HEK293 (cell line): Measurements from ENCODE around the gene NUMBL.

Experiments used
- BCL11A ChIP-seq: fragments of 450-650 bp; formaldehyde crosslinking; IDR thresholded peaks from 2 replicates; pipeline ENCODE4 v1.5.1; 2016; ENCODE audit warnings: low read depth, missing biosample characterization, missing genetic modification characterization
- BCL11B ChIP-seq: fragments of 450-650 bp; formaldehyde crosslinking; IDR thresholded peaks from 2 replicates; pipeline ENCODE4 v1.5.1; 2016; ENCODE audit warnings: low read depth, missing biosample characterization, missing genetic modification characterization
- FEZF1 ChIP-seq: fragments of 450-650 bp; formaldehyde crosslinking; IDR thresholded peaks from 2 replicates; pipeline ENCODE4 v1.5.1; 2016; ENCODE audit warnings: missing biosample characterization, missing genetic modification characterization
- KLF1 ChIP-seq: fragments of 450-650 bp; formaldehyde crosslinking; IDR thresholded peaks from 2 replicates; pipeline ENCODE4 v1.5.1; 2016; ENCODE audit warnings: missing biosample characterization, missing genetic modification characterization
- KLF7 ChIP-seq: fragments of 450-650 bp; formaldehyde crosslinking; IDR thresholded peaks from 2 replicates; pipeline ENCODE4 v1.5.1; 2016; ENCODE audit warnings: missing biosample characterization, missing genetic modification characterization, borderline replicate concordance
- MYNN ChIP-seq: fragments of 450-650 bp; formaldehyde crosslinking; IDR thresholded peaks from 2 replicates; pipeline ENCODE4 v1.5.1; 2016; ENCODE audit warnings: missing biosample characterization, missing genetic modification characterization, borderline replicate concordance
- PRDM4 ChIP-seq: fragments of 450-650 bp; formaldehyde crosslinking; IDR thresholded peaks from 2 replicates; pipeline ENCODE4 v1.5.1; 2017; ENCODE audit warnings: missing biosample characterization, missing genetic modification characterization
- TSHZ1 ChIP-seq: fragments of 450-650 bp; formaldehyde crosslinking; IDR thresholded peaks from 2 replicates; pipeline ENCODE4 v1.5.1; 2016; ENCODE audit warnings: missing biosample characterization, missing genetic modification characterization, borderline replicate concordance
- YY2 ChIP-seq: fragments of 450-650 bp; formaldehyde crosslinking; IDR thresholded peaks from 2 replicates; pipeline ENCODE4 v1.5.1; 2016; ENCODE audit warnings: missing biosample characterization, missing genetic modification characterization
- ZFP41 ChIP-seq: fragments of 450-650 bp; formaldehyde crosslinking; IDR thresholded peaks from 2 replicates; pipeline ENCODE4 v1.5.1; 2016; ENCODE audit warnings: missing biosample characterization, missing genetic modification characterization, borderline replicate concordance
- ZNF138 ChIP-seq: fragments of 450-650 bp; formaldehyde crosslinking; IDR thresholded peaks from 2 replicates; pipeline ENCODE4 v1.5.1; 2016; ENCODE audit warnings: missing biosample characterization, missing genetic modification characterization, borderline replicate concordance
- ZNF140 ChIP-seq: fragments of 450-650 bp; formaldehyde crosslinking; IDR thresholded peaks from 2 replicates; pipeline ENCODE4 v1.5.1; 2016; ENCODE audit warnings: missing biosample characterization, missing genetic modification characterization
- ZNF169 ChIP-seq: fragments of 450-650 bp; formaldehyde crosslinking; IDR thresholded peaks from 2 replicates; pipeline ENCODE4 v1.5.1; 2016; ENCODE audit warnings: missing biosample characterization, missing genetic modification characterization
- ZNF221 ChIP-seq: fragments of 450-650 bp; formaldehyde crosslinking; IDR thresholded peaks from 2 replicates; pipeline ENCODE4 v1.5.1; 2017; ENCODE audit warnings: missing biosample characterization, missing genetic modification characterization, borderline replicate concordance
- ZNF266 ChIP-seq: fragments of 450-650 bp; formaldehyde crosslinking; IDR thresholded peaks from 2 replicates; pipeline ENCODE4 v1.5.1; 2016; ENCODE audit warnings: missing biosample characterization, missing genetic modification characterization, low read depth
- ZNF366 ChIP-seq: fragments of 450-650 bp; formaldehyde crosslinking; conservative IDR thresholded peaks from 2 replicates; pipeline ENCODE4 v1.5.1; 2016; ENCODE audit warnings: missing biosample characterization, missing genetic modification characterization
- ZNF398 ChIP-seq: fragments of 450-650 bp; formaldehyde crosslinking; IDR thresholded peaks from 2 replicates; pipeline ENCODE4 v1.5.1; 2017; ENCODE audit warnings: missing biosample characterization, missing genetic modification characterization
- ZNF558 ChIP-seq: fragments of 450-650 bp; formaldehyde crosslinking; IDR thresholded peaks from 2 replicates; pipeline ENCODE4 v1.5.1; 2016; ENCODE audit warnings: missing biosample characterization, missing genetic modification characterization
- ZNF571 ChIP-seq: fragments of 450-650 bp; formaldehyde crosslinking; IDR thresholded peaks from 2 replicates; pipeline ENCODE4 v1.5.0; 2017; ENCODE audit warnings: missing biosample characterization, missing genetic modification characterization
- ZNF596 ChIP-seq: fragments of 450-650 bp; IDR thresholded peaks from 2 replicates; pipeline ENCODE4 v1.5.0; 2018; ENCODE audit warnings: missing biosample characterization, mild to moderate bottlenecking, missing genetic modification characterization, moderate library complexity
- ZNF654 ChIP-seq: fragments of 450-650 bp; formaldehyde crosslinking; IDR thresholded peaks from 2 replicates; pipeline ENCODE4 v1.5.1; 2016; ENCODE audit warnings: low read depth, missing biosample characterization, missing genetic modification characterization
- ZNF658 ChIP-seq: fragments of 450-650 bp; formaldehyde crosslinking; IDR thresholded peaks from 2 replicates; pipeline ENCODE4; 2016; ENCODE audit warnings: missing biosample characterization, missing genetic modification characterization
- ZNF692 ChIP-seq: fragments of 450-650 bp; formaldehyde crosslinking; IDR thresholded peaks from 2 replicates; pipeline ENCODE4 v1.5.1; 2016; ENCODE audit warnings: missing biosample characterization, missing genetic modification characterization
- ZNF704 ChIP-seq: fragments of 450-650 bp; formaldehyde crosslinking; IDR thresholded peaks from 2 replicates; pipeline ENCODE4 v1.5.1; 2016; ENCODE audit warnings: missing biosample characterization, missing genetic modification characterization
- ZNF777 ChIP-seq: fragments of 450-650 bp; formaldehyde crosslinking; IDR thresholded peaks from 2 replicates; pipeline ENCODE4 v1.5.1; 2017; ENCODE audit warnings: missing biosample characterization, missing genetic modification characterization, borderline replicate concordance
- ZNF792 ChIP-seq: fragments of 450-650 bp; formaldehyde crosslinking; IDR thresholded peaks from 2 replicates; pipeline ENCODE4 v1.5.1; 2016; ENCODE audit warnings: missing biosample characterization, missing genetic modification characterization
- ZSCAN30 ChIP-seq: fragments of 450-650 bp; IDR thresholded peaks from 2 replicates; pipeline ENCODE4 v1.5.1; 2018; ENCODE audit warnings: missing biosample characterization, mild to moderate bottlenecking, missing genetic modification characterization, moderate library complexity
- TF ChIP-seq, protein P1 (sequence below): fragments of 450-650 bp; formaldehyde crosslinking; optimal IDR thresholded peaks from 2 replicates; pipeline ENCODE3; 2016; ENCODE audit warnings: missing biosample characterization, mild to moderate bottlenecking, missing genetic modification characterization

Gene NUMBL

DNA sequence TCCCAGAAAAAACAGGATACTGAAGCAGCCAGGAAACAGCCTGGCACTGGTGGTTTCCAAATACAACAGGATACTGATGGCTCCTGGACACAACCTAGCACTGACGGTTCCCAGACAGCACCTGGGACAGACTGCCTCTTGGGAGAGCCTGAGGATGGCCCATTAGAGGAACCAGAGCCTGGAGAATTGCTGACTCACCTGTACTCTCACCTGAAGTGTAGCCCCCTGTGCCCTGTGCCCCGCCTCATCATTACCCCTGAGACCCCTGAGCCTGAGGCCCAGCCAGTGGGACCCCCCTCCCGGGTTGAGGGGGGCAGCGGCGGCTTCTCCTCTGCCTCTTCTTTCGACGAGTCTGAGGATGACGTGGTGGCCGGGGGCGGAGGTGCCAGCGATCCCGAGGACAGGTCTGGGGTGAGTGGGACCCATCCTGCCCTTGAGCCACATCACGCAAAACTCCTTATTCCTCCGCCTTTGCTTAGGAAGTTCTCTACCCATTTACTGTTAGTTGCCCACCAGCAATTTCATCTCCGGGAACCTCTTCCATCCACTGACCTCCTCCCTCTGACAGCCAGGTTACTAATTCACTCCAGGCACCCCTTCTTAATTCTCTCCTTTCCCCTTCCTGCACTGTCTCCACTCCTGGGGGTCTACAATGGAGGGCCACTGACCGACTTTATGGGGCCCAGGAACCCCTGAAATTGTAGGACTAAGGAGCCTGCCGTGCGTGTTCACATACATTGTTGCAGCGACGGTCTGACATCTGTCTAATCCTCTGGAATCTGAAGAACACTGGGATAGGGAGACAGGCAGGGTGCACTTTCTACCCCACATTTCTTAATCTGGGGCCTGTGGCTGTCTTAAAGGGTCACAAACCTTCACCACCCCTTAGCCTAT lies 27.7 kb upstream of the NUMBL start (continued):
- TF ChIP-seq ZNF398 (tag by site-specific recombination) = no peak
- no peak for TF ChIP-seq KLF1
- no peak for TF ChIP-seq ZNF571 (tag by site-specific recombination)
- no peak for TF ChIP-seq ZNF704
- no peak for TF ChIP-seq ZNF266
- TF ChIP-seq TSHZ1 (tag by site-specific recombination) = no peak
- TF ChIP-seq MYNN (tag by site-specific recombination) = no peak
- no peak for TF ChIP-seq ZFP41 (tag by site-specific recombination)
- no peak for TF ChIP-seq ZNF777 (tag by site-specific recombination)
- no peak for TF ChIP-seq ZNF138 (tag by site-specific recombination)
- peak; percentile 83 for TF ChIP-seq ZNF692
- TF ChIP-seq PRDM4 (tag by site-specific recombination) = no peak; the same call in 1 of the 2 replicates
- TF ChIP-seq KLF7 = no peak
- TF ChIP-seq ZNF658 = no peak
- peak; percentile 10; the same call in 1 of the 2 replicates for TF ChIP-seq BCL11B (tag by site-specific recombination)
- no peak for TF ChIP-seq ZNF792 (tag by site-specific recombination)
- TF ChIP-seq ZSCAN30 (tag by site-specific recombination) = no peak; the same call in 1 of the 2 replicates
- no peak for TF ChIP-seq ZNF366 (tag by site-specific recombination)
- TF ChIP-seq ZNF221 (tag by site-specific recombination) = no peak
- TF ChIP-seq ZNF140 (tag by site-specific recombination) = no peak
- no peak for TF ChIP-seq FEZF1 (tag by site-specific recombination)
- TF ChIP-seq ZNF596 (tag by site-specific recombination) = peak; percentile 19; the same call in 1 of the 2 replicates
- no peak for TF ChIP-seq YY2
- TF ChIP-seq ZNF169 = no peak
- TF ChIP-seq, protein P1, sequence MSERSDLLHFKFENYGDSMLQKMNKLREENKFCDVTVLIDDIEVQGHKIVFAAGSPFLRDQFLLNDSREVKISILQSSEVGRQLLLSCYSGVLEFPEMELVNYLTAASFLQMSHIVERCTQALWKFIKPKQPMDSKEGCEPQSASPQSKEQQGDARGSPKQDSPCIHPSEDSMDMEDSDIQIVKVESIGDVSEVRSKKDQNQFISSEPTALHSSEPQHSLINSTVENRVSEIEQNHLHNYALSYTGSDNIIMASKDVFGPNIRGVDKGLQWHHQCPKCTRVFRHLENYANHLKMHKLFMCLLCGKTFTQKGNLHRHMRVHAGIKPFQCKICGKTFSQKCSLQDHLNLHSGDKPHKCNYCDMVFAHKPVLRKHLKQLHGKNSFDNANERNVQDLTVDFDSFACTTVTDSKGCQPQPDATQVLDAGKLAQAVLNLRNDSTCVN (tag by site-specific recombination) = no peak
- no peak for TF ChIP-seq ZNF558 (tag by site-specific recombination)
- no peak for TF ChIP-seq ZNF654 (tag by site-specific recombination)
- no peak for TF ChIP-seq BCL11A
